Hematopoietic multipotent progenitor cell treated with erythropoietin and hydrocortisone succinate and interleukin-3 and kit ligand, for 4 days (in vitro differentiated cells): ENCODE measurements around the gene RASL12.

ENCODE experiments used
- DNase-seq: peaks from one replicate; pipeline ENCODE4 v3.0.0-alpha.2; 2015

RASL12 gene

GRCh38 chr15:65072617-65073016, 4.8 kb upstream of the RASL12 start:
- DNase-seq: no peak

- no peak for DNase-seq
Measured at GRCh38 chr15:65072027-65072426, 4.2 kb upstream of the RASL12 start.

- DNase-seq: no peak
Measured at GRCh38 chr15:65071381-65071811, 3.6 kb upstream of the RASL12 start.

DNA sequence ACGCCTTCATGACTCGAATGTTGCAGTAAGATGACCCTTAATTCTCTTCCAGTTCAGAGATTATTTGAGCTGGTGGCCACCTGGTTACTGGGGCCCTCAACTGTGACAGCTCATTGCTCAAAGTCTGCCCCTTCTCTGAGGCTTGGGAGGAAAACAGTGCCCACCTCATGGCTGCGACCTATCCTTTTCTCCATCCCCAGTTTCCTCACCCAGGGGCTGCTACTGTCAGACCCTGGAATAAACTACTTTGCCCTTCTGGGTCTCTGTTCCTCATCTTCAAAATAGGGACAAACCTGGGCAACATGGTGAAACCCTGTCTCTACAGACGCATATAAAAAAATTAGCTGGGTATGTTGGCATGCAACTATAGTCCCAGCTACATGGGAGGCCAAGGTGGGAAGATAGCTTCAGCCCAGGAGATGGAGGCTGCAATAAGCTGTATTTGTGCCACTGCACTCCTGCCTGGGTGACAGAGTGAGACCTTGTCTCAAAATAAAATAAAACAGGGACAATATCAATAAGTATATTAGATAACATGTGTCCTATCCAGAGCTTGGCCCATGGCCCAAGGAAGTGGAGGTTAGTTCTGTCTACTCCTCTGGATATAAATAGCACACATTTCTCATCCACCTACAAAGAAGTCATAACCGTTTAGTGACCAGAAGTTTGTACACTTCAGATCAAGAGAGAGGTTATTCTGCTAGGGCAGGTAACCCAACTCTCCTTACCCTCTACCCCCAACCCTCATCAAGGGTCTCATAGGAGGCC, 2.2 kb upstream of the RASL12 start:
- no peak for DNase-seq

DNA sequence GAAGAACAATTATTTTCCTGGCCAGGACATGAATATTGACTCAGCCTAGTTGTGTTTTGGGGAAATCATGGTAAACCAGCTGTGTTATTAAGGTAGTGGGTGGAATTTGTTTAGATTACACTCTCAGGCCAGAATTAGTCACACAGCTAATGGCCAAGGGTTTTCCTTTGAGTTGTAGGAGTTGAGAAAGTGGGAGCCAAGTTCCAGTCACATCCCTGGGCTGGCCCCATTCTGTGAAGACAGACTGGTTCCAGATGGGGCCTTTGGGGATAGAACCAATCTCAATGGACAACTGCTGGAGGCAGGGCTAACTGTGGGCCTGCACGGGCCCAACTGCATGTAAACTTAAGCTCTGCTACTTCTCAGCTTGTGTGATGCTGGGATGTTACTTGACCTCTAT, 1.4 kb upstream of the RASL12 start:
- DNase-seq: no peak

DNA sequence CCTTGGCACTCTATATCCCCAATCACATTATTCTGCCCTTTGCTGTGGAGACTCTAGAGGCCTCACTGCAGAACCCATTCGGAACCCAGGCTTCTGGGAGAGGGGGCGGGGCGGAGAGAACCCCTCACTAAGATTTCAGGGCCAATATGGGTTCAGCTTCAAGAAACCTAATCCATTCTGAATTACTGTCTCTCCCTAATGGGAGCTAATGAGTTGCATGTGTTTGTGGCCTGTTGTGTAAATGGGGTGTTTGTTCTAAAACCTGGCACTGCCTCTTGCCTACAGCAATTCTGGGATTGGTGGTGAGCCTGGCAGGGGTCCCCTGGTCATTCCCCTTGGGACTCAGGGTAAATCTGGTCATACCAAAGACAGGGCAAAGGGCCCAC, 605 bp upstream of the RASL12 start:
- DNase-seq: no peak

DNA sequence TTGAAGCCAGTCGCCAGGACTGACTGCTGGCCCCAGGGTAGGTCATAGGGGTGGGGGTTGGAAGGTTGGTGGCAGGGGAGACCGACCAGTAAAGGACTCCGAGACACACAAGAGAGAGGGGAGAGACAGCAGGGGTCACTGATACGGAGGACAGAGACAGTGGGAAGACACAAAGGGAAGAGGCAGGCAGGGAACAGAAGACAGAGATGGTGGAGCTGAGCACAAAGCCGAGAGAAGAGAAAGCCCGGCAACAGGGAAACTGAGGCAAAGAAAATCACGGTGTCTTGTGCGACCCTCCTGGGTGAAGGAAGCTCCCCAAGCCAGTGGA, 510 bp downstream of the RASL12 start:
- DNase-seq: no peak

- no peak for DNase-seq
Measured at GRCh38 chr15:65066635-65067316, 1.0 kb downstream of the RASL12 start.

GRCh38 chr15:65066001-65066634, 1.7 kb downstream of the RASL12 start:
- no peak for DNase-seq

DNA sequence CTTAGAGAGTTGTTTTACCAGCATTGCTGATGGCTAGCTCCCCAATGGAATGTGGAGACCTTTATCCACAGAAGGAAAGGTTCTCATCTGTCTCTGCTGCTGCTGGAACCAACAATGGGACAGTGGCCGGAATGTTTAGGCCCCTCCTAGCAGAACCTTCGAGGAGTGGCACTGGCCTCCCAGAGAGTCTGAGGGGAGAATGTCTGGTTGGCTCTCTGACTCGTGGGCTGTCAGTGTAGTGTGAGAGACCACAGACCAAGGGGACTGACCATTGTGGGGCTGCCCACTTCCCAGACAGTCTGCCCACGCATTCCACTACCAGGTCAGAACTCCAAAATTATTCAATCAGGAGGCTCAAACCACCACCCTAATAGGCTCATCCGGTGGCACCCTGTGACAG, 5.1 kb downstream of the RASL12 start:
- no peak for DNase-seq

- DNase-seq: no peak
Measured at GRCh38 chr15:65062061-65062460, 5.7 kb downstream of the RASL12 start.

DNA sequence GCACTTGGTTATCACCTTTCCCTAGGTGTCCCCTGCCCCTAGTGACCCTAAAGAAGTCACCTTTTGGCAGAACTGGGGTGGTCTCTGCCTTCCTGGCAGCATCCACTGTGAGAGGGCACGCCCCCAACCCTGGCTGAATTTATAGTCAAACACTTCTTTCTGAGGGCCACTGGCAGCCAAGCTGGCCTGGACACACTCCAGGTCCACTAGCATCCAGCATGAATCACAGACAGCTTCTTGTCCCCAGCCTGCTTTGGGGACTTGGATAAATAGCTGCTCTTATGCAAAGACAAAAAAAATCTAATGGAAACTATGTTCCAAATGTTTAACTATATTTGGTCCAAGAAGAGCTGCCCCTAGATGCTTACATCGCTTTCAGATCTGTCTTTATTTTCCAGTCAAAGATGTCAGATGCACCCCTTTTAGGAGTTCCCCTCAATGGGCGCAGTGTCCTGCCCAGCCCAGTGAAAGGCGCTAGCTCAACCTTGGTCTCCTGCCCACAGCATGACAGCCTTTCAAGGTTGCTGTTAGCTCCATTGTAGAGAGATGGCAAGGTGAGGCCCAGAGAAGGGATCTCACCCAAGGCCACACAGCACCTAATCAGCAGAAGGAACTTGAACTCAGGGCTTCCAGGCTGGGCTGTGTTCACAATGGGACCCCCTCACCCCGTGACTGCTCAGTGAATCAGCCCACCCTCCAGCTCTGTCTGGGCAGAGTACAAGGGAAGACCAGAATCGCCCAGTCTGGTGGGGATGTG, 7.0 kb downstream of the RASL12 start:
- DNase-seq: no peak

DNA sequence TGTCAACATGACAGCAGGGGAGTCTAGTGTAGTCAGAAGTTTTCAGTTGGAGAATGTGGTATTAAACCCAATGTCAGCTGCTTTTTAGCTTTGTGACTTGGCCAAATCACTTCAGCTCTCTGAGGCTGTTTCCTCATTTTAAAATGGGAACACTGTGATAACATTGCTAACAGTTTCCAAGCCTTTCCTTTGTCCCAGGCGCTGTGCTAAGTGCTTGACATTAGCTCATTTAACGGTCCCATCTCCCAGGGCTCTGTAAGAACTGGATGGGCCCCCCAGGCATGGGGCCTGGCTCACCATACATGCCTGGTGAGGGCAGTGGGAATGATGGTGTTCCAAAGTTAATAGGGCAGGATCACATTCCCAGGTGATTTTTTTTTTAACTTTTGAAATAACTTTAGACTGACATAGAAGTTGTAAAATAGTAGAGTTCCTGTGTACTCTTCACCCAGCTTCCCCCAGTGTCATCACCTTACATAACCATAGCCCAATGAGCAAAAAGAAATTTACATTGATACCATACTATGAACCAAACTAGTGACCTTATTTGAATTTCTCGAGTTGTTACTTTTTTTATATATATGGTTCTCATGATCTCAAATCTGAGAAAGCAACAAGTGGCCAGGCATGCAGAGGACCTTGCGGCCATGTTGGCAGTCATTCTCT, 7.7 kb downstream of the RASL12 start:
- DNase-seq: no peak

DNA sequence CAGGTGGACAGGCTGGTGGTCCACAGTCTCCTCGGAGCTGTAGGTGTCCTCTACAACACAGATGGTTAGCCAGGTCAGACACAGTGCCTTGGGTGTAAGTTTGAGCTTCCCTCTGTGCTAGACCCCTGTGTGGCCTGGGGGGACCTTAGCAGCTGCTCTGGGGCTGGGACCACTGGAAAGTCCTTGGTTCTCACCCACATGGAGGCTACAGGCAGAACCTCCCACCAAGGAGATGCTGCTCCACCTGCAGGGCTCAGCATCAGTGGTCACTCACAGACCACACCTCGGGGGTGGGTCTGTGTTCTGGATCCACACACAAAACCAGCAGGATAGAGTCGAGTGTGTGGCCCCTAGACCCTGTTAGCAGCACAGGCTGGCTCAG, 8.4 kb downstream of the RASL12 start:
- DNase-seq: no peak

DNA sequence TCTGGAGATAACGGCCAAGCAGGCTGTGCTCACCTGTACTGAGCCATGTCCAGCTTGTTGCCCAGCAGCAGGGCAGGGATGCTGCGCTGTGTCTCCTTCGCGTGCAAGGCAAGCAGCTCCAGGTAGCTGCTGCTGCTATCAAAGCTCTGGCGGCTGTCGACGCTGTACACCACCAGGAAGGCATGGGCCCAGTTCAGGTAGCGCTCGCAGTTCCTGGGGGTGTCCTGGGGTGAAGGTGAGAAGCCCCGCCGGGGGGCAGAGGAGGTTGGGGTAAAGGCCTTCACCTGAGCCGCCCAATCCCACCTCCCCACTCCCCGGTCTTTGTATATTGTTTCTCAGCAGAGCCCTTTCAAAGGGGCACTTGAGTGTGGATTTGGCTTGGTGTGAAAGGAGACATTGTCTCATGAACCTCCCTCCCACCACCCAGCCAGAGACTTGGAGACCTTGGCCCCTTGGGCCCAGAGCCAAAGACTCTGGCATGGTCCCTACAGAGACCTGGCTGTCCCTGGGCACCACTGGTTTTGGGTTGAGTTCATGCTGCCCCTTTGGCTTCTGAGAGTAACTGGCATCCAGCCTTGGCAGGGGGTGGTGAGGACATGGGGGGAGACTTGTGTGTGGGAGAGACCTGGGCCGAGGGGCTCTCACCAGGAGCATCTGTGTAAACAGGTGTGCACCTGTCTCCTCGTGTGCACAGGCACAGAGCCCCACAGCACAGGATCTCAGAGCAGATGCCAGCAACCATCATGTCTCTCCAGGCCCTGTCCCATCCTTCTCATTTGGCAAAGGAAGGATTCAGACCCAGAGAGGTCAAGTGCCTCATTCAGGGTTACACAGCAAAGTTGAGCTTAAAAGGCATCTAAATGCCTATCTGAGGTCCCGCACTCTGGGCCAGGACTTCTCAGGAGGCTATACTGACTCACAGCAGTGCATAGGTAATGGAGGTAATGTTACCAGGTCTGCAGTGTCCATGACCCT, 9.1 kb downstream of the RASL12 start:
- DNase-seq: no peak

- DNase-seq: no peak
Measured at GRCh38 chr15:65057549-65057940, 10.2 kb downstream of the RASL12 start.

DNA sequence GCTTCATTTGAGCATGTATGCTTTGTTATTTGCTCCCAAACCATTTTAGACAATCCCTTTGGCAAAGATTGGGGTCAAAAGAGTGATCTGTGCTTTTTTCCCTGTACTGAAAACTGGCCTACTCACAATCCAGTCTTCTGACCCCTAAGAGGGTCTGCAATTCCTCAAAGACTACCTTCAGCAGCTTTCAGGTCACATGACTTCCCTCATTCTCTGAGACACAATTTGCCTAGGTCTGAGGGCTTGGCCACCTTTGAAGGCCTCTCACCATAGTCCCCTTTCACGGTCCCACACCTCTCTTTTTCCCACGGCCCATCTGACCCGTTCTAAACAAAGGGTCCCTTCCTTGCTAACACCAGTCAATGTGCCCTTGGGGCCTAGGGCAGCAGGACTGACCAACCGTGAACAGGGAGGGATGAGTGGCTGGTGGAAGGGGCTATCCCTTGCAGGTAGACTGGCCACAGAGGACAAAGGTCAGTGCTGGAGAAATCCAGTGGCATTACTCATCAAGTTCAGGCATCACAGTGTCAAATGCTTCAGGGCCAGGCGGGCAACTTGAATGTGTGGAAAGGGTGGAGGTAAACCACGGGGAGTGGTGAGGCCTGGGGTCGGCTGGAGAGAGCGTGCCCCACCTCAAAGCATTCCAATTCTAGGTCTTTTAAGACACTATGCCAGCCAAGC, 10.8 kb downstream of the RASL12 start:
- DNase-seq: no peak

DNA sequence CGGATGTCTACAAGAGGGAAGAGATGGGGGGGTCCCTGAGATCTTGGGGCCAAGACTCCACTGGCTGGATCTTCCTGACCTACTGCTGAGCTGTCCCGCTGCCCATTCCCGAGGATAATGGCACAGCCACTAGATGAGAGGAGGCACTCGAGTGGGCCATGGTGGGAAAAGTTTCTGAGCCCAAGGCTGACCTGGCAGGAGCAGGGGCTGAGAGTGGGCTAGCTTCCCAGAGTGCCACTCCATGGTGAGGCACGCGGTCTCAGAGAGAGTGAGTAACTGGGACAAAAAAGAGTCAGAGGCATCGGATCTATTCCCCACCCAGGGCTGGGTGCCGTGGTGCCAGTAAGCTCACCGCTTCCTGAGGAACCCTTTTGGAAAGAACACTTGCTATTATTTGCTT, 11.7 kb downstream of the RASL12 start:
- DNase-seq: no peak

DNA sequence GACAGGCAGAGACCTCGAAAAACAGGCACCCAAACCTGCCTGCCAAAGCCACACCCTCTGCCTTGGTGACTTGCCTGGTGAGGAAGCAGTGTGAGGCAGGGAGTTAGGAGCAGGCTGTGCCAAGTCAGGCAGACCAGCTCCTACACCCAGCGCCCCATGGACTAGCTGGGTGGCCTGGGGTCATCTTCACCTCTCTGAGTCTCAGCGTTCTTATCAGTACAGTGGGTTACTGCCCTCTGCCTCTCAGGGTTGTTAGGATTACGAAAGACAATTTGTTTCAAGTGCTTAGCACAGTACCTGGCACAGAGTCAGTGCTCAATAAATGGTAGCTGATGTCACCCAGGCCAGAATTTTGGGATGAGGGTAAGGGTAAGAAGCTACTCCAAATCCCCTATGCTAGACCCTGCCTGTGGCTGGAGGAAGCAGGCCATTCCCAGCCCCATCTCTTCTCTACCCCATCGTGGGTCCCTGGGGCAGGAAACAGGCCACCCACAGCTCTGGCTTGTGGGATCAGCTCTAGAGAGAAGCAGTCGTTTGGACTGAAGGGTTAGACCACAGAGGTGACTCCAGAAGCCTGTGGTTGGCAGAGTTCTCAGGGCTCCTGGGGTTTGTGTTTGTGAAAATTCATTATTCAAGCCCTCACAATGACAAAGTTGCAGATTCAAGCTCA, 12.5 kb downstream of the RASL12 start:
- DNase-seq: peak; percentile 60

- peak; percentile 85 for DNase-seq
Measured at GRCh38 chr15:65054333-65055200, 13.2 kb downstream of the RASL12 start.
